PC-9 (cell line): ENCODE data around the gene MAN1B1. TPM values are rescaled to one million over a fixed set of nuclear protein-coding genes. Genes with fewer than 3 reads are reported as not detected.

ENCODE experiments used
- BruUV-seq: library from RNA; stranded (reverse); fragments of 400-500 nt; replicated peaks from 2 replicates; lab custom pipeline; 2021; lab: Mats Ljungman, UMichigan
- CTCF ChIA-PET: fragments of 300-600 bp; sonication (Branson Sonifier 250); formaldehyde crosslinking; loops from one replicate; lab custom pipeline; 2022; ENCODE audit warnings: antibody characterized with exemption; lab: Charles Lee
- POLR2A ChIA-PET: fragments of 300-600 bp; sonication (Branson Sonifier 250); formaldehyde crosslinking; loops from one replicate; lab custom pipeline; 2022; ENCODE audit warnings: antibody characterized with exemption; ENCODE audit not compliant: unreplicated experiment; lab: Charles Lee
- DNase-seq, 2 experiments: peaks; one replicate each; pipeline versions ENCODE4 v3.0.0 to v3.0.0-alpha.2; 2015 to 2022; ENCODE audit warnings: mixed read lengths in 1 of 2
- H2AFZ ChIP-seq: fragments of 200-600 bp; sonication (generic); 2 replicates; pipeline ENCODE4 v1.8.1; 2017; ENCODE audit warnings: antibody characterized with exemption
- H3F3A ChIP-seq: fragments of 200-600 bp; sonication (generic); 2 replicates; pipeline ENCODE4 v1.8.1; 2017; ENCODE audit warnings: antibody characterized with exemption, mild to moderate bottlenecking, low read depth; ENCODE audit not compliant: insufficient read depth
- H3K27ac ChIP-seq: fragments of 200-600 bp; sonication (generic); 2 replicates; pipeline ENCODE4 v1.6.1; 2016; ENCODE audit warnings: mixed run types
- H3K27me3 ChIP-seq: fragments of 200-600 bp; sonication (generic); 2 replicates; pipeline ENCODE4 v1.6.1; 2016; ENCODE audit warnings: low read depth, mixed run types; ENCODE audit not compliant: insufficient read depth
- H3K36me3 ChIP-seq: fragments of 200-600 bp; sonication (generic); 2 replicates; pipeline ENCODE4 v1.6.1; 2016; ENCODE audit warnings: low read depth, mixed run types
- H3K4me1 ChIP-seq: fragments of 200-600 bp; sonication (generic); replicated peaks from 2 replicates; pipeline ENCODE4 v1.6.1; 2016; ENCODE audit warnings: mixed run types; ENCODE audit not compliant: insufficient read depth
- H3K4me2 ChIP-seq: fragments of 200-600 bp; sonication (generic); 2 replicates; pipeline ENCODE4 v1.6.1; 2017; ENCODE audit warnings: mixed run types
- H3K4me3 ChIP-seq: fragments of 200-600 bp; sonication (generic); 2 replicates; pipeline ENCODE4 v1.6.1; 2016; ENCODE audit warnings: mixed run types
- H3K79me2 ChIP-seq: fragments of 200-600 bp; sonication (generic); 2 replicates; pipeline ENCODE4 v1.6.1; 2017; ENCODE audit warnings: low read depth, mixed run types
- H3K9me2 ChIP-seq: fragments of 200-600 bp; sonication (generic); 2 replicates; pipeline ENCODE4 v1.8.1; 2017; ENCODE audit warnings: mild to moderate bottlenecking; ENCODE audit not compliant: insufficient read depth
- H3K9me3 ChIP-seq: fragments of 200-600 bp; sonication (generic); 2 replicates; pipeline ENCODE4 v1.8.1; 2016; ENCODE audit warnings: low read depth; ENCODE audit not compliant: insufficient read depth
- H4K20me1 ChIP-seq: fragments of 200-600 bp; sonication (generic); 2 replicates; pipeline ENCODE4 v1.8.1; 2017; ENCODE audit not compliant: insufficient read depth
- CTCF ChIP-seq: fragments of 200-600 bp; sonication (generic); conservative IDR thresholded peaks from 2 replicates; pipeline ENCODE4 v1.6.1; 2017; ENCODE audit warnings: mixed run types, antibody characterized with exemption, mild to moderate bottlenecking, moderate library complexity
- EZH2 ChIP-seq: fragments of 200-600 bp; sonication (generic); IDR thresholded peaks from 2 replicates; pipeline ENCODE4 v1.8.0; 2017; ENCODE audit warnings: antibody characterized with exemption, low read depth
- intact Hi-C: fragments of 100-400 bp; cut with micrococcal nuclease; formaldehyde crosslinking; loops from one replicate; pipeline ENCODE4 v1.10.0; 2022; ENCODE audit not compliant: unreplicated experiment
- total RNA-seq: library from RNA; stranded (reverse); gene quantifications from 2 replicates; pipeline ENCODE4 v1.2.3, GENCODE V29; 2021

MAN1B1 gene
- total RNA-seq, 1 experiment from 2014 or later, result 79.3 TPM

- no peaks in the 10 kb centered on the region for H3K36me3 ChIP-seq
These were observed 22.7 kb downstream of the MAN1B1 start for GRCh38 chr9:137109250-137110146.

GRCh38 chr9:137110147-137110910 lies 23.5 kb downstream of the MAN1B1 start:
- Histone ChIP-seq H3K36me3 (no peaks in the 10 kb centered on the region), H3K9me3 (no peaks in the 10 kb centered on the region), H3K4me2 (no peak overlapping the region), H3K4me3 (no peak overlapping the region), H2AFZ (no peak overlapping the region), H3K4me1 (peaks cover 4% of the 10 kb centered on the region), H3F3A (no peaks in the 10 kb centered on the region), H4K20me1 (no peaks in the 10 kb centered on the region), H3K79me2 (no peaks in the 10 kb centered on the region), H3K27ac (no peak overlapping the region), H3K9me2 (no peaks in the 10 kb centered on the region), H3K27me3 (no peaks in the 10 kb centered on the region)
- CTCF ChIA-PET, result no interaction called here
- POLR2A ChIA-PET, result no interaction called here
- intact Hi-C loops, result no loop called here
- no TSS peak for BruUV-seq
- TF ChIP-seq CTCF, result no peak
- TF ChIP-seq EZH2, result no peak
- no peak for DNase-seq

More at GRCh38 chr9:137109250-137110146, 22.7 kb downstream of the MAN1B1 start:
- ChIA-PET CTCF (no interaction called here), POLR2A (no interaction called here)
- Histone ChIP-seq H4K20me1 (no peaks in the 10 kb centered on the region), H3K9me3 (no peaks in the 10 kb centered on the region), H3K4me1 (no peaks in the 10 kb centered on the region), H3K4me3 (no peak overlapping the region), H3K9me2 (no peaks in the 10 kb centered on the region), H3K27ac (no peak overlapping the region), H2AFZ (no peak overlapping the region), H3F3A (no peaks in the 10 kb centered on the region), H3K4me2 (no peak overlapping the region), H3K27me3 (no peaks in the 10 kb centered on the region), H3K79me2 (no peaks in the 10 kb centered on the region)
- TF ChIP-seq CTCF (no peak), EZH2 (no peak)
- BruUV-seq, result no TSS peak
- DNase-seq, result no peak
- intact Hi-C loops, result no loop called here

- H4K20me1 ChIP-seq, result no peaks in the 10 kb centered on the region
- CTCF ChIA-PET, result no interaction called here
- H3K36me3 ChIP-seq, result no peaks in the 10 kb centered on the region
- TF ChIP-seq EZH2 (no peak), CTCF (no peak)
- intact Hi-C loops, result no loop called here
- no peak for DNase-seq
- no peak overlapping the region for H2AFZ ChIP-seq
- H3K4me2 ChIP-seq, result no peak overlapping the region
- H3K27me3 ChIP-seq, result no peaks in the 10 kb centered on the region
- H3K9me2 ChIP-seq, result no peaks in the 10 kb centered on the region
- BruUV-seq, result no TSS peak
- no peaks in the 10 kb centered on the region for H3K9me3 ChIP-seq
- no peak overlapping the region for H3K4me3 ChIP-seq
- no peak overlapping the region for H3K27ac ChIP-seq
- H3K79me2 ChIP-seq, result no peaks in the 10 kb centered on the region
- no peaks in the 10 kb centered on the region for H3F3A ChIP-seq
- peaks cover 6% of the 10 kb centered on the region for H3K4me1 ChIP-seq
- POLR2A ChIA-PET, result no interaction called here
These were observed 24.4 kb downstream of the MAN1B1 start for GRCh38 chr9:137110911-137111787.
